ENCODE measurements around the gene EIF4A2. TPM values are rescaled to one million over a fixed set of nuclear protein-coding genes. Genes with fewer than 3 reads are reported as not detected.
A peak's percentile ranks its signal among the peaks of the same experiment; 100 is the strongest.

EIF4A2 gene
- total RNA-seq, 2 experiments from 2014 or later, result 390 to 393 TPM

Small RNA genes within 50 kb of the gene (microRNA-seq; reads per million reads assigned to microRNA genes)
- gene MIR1248 (ENCODE audit: borderline microRNAs expressed, borderline number of aligned reads, borderline replicate concordance), result 33.0 reads per million, percentile 51 among the genes with 10 or more reads in this experiment

Other genes with a start within 250 kb of the EIF4A2 start
- 1 to 10 TPM; 2.5 to 2.7 TPM for gene CRYGS, start 239.2 kb upstream of the EIF4A2 start, total RNA-seq
- 10 to 100 TPM; 10.6 to 12.1 TPM for gene TBCCD1, start 216.2 kb upstream of the EIF4A2 start, total RNA-seq
- gene DNAJB11, start 212.9 kb upstream of the EIF4A2 start, total RNA-seq, result 10 to 100 TPM; 36.9 to 39.5 TPM
- not detected for gene AHSG, start 170.5 kb upstream of the EIF4A2 start, total RNA-seq
- gene FETUB, start 143.2 kb upstream of the EIF4A2 start, total RNA-seq, result not detected
- gene HRG, start 117.6 kb upstream of the EIF4A2 start, total RNA-seq, result not detected
- gene KNG1, start 66.2 kb upstream of the EIF4A2 start, total RNA-seq, result not detected
- gene RFC4, start 22.9 kb downstream of the EIF4A2 start, total RNA-seq, result 100 to 1,000 TPM; 118 to 127 TPM
- not detected for gene ADIPOQ, start 59.1 kb downstream of the EIF4A2 start, total RNA-seq
- gene ST6GAL1, start 146.9 kb downstream of the EIF4A2 start, total RNA-seq, result 100 to 1,000 TPM in 1 of 2 experiments, 10 to 100 TPM in 1; 99.9 to 113 TPM

Data from activated CD4-positive, alpha-beta memory T cell treated with anti-CD3 and anti-CD28 coated beads for 36 hours (primary cell).